Activated CD4-positive, alpha-beta T cell treated with anti-CD3 and anti-CD28 coated beads, Interleukin-2, amount 50 U/mL, for 48 hours (primary cell): ENCODE data around the gene CSPG4.
"Not testable (repeated sequence)": the region's sequence is repeated elsewhere in the genome, so short reads cannot be mapped to it uniquely, and the experiment has no call there.

Experiments used
- DNase-seq, 2 experiments: peaks; one replicate each; pipeline ENCODE4 v3.0.0-alpha.2; 2020

The CSPG4 gene

GRCh38 chr15:75703440-75704262 is 9.0 kb downstream of the CSPG4 start:
- not testable (repeated sequence) for DNase-seq

GRCh38 chr15:75702436-75702835 is 10.2 kb downstream of the CSPG4 start:
- DNase-seq, result no peak

- DNase-seq, result not testable (repeated sequence)
These were observed 11.3 kb downstream of the CSPG4 start for GRCh38 chr15:75701071-75702003.

DNA sequence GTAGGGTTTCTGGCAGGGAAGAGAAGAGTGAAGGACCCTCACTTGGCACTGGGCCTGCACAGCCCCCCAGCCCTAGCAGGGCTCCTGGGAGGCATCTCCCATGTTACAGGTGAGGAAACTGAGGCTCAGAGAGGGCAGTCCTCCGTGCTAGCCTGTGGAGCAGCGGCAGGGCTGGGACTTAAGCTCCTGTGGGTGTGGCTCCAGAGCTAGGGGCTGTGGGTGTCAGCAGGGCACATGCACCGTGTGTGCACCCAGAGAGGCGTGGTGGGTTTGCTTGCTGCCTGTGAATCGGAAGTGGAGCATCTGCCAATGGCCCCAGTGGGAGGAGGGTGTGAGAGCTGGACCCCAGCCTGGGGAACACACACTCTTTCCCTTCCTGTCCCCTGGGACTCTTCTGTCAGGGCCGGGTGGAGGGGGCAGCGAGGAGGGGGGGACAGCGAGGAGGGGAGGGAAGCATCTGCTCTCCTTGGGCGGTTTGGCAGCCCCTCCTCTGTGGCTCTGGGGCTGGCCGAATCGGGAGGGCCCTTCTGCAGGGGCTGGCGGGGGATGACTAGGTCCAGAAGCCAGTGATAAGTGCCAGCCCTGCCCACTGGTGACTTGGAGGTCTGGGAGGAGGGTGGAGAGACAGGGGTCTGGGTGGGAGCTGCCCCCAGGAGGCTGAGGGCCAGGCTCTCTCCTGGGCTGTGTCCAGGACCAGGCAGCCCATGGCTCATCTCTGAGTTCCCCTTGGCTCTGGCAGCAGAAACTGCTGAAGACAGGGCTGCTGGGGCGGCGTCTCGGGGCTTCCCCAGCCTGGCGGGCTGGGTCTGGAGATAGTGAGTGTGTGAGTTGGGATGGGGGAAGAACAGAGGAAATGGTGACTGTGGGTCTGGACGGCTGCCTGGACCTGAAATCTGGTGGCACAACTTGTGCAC is 12.4 kb downstream of the CSPG4 start:
- peak; percentile 21 to 26 for DNase-seq

DNA sequence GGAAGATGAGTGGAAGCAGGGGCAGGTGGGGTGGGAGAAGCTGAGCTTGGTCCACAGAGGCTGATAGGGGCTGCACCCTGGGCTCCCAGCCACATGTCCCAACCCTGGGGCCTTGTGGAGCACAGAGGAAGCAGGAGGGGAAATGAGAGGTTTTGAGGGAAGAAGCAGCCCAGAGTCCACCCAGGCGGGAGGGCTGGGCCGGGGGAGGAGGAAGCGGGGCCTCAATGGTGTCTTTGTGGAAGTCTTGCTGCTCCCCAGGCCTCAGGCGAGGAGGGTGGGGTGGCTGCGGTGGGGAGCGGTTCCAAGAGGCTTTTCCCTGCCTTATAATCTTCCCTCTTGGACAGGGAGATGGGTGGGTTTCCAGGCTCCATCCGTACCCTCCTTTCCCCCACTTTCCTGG is 13.1 kb downstream of the CSPG4 start:
- not testable (repeated sequence) for DNase-seq

DNA sequence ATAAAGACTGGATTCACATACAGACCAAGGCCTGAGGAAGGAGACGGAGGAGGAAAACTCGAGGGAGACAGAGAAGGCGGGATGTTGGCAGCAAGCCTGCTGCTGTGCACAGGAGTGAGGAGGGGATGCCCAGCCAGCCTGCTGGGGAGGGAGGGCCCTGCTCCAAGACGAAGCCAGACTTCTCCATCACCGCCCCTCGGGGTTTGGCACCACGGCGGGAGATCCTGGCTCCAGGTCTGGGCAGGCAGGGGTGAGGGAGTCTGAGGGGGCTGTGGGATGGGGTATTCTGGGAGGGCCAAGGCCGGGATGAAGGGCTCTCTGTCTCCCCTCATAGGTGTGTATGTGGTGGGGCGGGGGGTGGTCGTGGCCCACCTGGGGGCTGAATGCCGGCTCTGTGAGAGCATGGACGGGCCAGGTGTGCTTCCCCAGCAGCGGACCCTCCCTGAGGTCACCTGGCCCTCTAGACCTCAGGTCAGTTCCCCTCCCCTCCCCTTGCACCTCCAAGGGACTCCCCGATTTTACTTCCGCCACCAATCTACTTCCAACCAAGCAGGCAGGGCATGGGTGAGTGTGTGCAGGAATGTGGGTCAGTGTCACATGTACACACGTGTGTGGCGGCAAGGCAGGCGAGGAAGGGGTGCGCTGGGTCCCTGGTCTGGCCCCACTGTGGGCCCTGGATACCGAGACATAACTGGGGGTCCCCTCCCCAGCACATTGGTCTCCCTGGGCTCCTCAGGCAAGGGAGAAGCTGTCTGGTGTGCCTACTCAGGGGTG is 14.5 kb downstream of the CSPG4 start:
- not testable (repeated sequence) for DNase-seq

GRCh38 chr15:75697523-75697922 is 15.1 kb downstream of the CSPG4 start:
- no peak for DNase-seq

- no peak for DNase-seq
These were observed 15.8 kb downstream of the CSPG4 start for GRCh38 chr15:75696854-75697259.

DNA sequence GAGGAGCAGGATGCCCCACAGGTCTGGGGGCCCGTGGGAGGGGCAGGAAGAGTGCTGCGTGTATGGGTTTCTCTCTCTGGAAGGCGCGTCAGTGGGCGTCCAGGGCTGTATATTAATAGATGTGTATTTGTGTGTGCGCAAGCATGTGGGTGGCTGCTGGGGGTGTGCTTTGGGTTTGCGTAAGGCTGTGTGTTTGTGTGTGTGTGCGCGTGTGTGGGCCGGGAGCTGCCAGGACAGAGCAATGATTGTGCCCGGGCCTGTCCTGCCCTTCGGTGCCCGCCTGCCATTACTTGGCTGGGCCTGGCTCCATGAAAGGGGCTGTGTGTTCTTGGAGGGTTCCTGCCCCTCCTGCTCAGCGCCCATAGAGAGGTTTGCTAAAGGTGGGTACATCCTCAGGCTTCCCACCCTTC is 16.3 kb downstream of the CSPG4 start:
- DNase-seq, result no peak

- no peak for DNase-seq
These were observed 16.9 kb downstream of the CSPG4 start for GRCh38 chr15:75695634-75696310.

- no peak for DNase-seq
These were observed 17.4 kb downstream of the CSPG4 start for GRCh38 chr15:75695220-75695619.

- DNase-seq, result peak in 1 of 2 experiments; percentile 17
These were observed 18.1 kb downstream of the CSPG4 start for GRCh38 chr15:75694241-75695182.

- no peak for DNase-seq
These were observed 19.0 kb downstream of the CSPG4 start for GRCh38 chr15:75693501-75694240.

GRCh38 chr15:75693028-75693427 is 19.6 kb downstream of the CSPG4 start:
- DNase-seq, result not testable (repeated sequence)

- DNase-seq, result not testable (repeated sequence)
These were observed 20.3 kb downstream of the CSPG4 start for GRCh38 chr15:75692311-75692710.

GRCh38 chr15:75689429-75689828 is 23.2 kb downstream of the CSPG4 start:
- not testable (repeated sequence) for DNase-seq

DNA sequence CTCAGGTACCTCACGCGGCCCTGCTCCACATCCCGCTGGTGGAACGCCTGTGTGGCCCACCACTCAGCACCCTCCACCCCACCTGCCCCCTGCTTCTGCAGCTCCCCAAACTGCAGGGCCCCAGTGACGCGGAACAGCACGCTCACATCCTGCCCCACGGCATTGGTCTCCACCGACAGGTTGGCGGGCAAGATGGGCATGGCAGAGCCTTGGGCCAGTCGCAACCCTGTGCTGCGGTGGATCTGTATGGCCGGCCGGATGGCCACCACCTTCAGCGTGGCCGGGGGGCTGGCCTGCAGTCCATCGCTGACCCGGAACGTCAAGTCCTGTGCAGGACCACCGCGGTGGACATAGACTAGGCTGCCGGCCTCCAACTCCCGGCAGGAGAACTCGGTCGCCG is 23.8 kb downstream of the CSPG4 start:
- DNase-seq, result no peak

DNA sequence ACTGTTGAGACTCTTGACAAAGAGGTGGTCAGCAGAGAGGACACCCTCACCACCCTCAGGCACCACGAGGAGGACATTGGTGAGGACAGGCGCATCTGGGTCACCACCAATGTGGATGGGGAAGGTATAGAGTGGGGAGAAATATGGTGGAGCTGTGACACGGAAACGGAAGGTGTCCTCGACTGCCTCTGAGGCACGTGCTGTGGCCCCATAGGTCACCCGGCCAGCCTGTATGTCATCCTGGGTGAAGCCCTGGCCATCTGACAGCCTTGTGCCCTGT is 24.4 kb downstream of the CSPG4 start:
- no peak for DNase-seq

DNA sequence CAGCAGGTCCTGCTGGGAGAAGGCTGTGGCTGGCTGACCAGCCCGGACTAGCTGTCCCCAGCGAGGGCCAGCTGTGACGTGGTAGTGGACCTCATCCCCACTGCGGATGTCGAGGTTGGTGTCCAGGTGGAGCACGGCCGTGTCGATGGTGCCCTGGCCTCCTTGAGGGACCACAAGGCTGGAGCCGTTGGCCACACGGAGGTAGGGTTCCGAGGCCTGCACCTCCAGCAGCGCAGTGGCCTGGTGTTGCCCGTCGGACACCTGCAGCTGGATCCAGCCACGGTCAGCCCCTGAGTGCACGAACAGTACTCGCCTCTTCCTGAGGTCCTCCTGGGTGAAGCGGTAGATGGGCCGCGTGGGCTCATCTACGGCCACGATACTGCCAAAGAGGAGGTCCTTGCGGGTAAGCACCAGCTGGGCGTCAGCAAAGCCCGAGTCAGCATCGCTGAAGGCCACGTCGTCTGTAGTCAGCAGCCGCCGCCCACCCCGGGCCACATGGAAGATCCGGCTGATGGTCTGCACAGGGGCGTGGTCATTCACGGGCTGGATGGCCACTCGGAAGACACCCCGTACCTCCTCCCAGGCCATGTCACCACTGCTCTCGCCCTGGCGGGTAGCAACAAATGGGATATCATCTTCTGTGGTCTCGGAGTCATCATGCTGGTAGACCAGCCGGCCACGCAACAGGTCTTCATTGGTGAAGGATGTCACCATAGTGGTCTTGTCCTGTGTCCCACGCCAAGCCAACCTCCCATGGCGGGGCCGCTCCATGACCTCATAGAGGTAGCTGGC is 25.0 kb downstream of the CSPG4 start:
- no peak for DNase-seq
